Measurements from ENCODE around the gene LRRTM4.

The LRRTM4 gene

GRCh38 chr2:77521931-77522470, at the start of gene LRRTM4:
Gene LRRTM4, minus strand, starts transcription at chr2:77522376.
- no peak for DNase-seq (ENCODE audit: extremely low read depth in 1 of 2, low read depth in 1 of 2)

GRCh38 chr2:77571545-77571944, 49.4 kb upstream of the LRRTM4 start:
- no peak for DNase-seq (ENCODE audit: extremely low read depth in 1 of 2, low read depth in 1 of 2)

- no peak for DNase-seq (ENCODE audit: extremely low read depth in 1 of 2, low read depth in 1 of 2)
Measured at GRCh38 chr2:77567723-77568122, 45.5 kb upstream of the LRRTM4 start.

- DNase-seq (ENCODE audit: extremely low read depth in 1 of 2, low read depth in 1 of 2): no peak
Measured at GRCh38 chr2:77566582-77566981, 44.4 kb upstream of the LRRTM4 start.

- no peak for DNase-seq (ENCODE audit: extremely low read depth in 1 of 2, low read depth in 1 of 2)
Measured at GRCh38 chr2:77566131-77566530, 44.0 kb upstream of the LRRTM4 start.

GRCh38 chr2:77552956-77553355, 30.8 kb upstream of the LRRTM4 start:
- no peak for DNase-seq (ENCODE audit: extremely low read depth in 1 of 2, low read depth in 1 of 2)

- no peak for DNase-seq (ENCODE audit: extremely low read depth in 1 of 2, low read depth in 1 of 2)
Measured at GRCh38 chr2:77538031-77538430, 15.9 kb upstream of the LRRTM4 start.

GRCh38 chr2:77522888-77523287, 712 bp upstream of the LRRTM4 start:
- no peak for DNase-seq (ENCODE audit: extremely low read depth in 1 of 2, low read depth in 1 of 2)

- no peak for DNase-seq (ENCODE audit: extremely low read depth in 1 of 2, low read depth in 1 of 2)
Measured at GRCh38 chr2:77521548-77521891, 656 bp downstream of the LRRTM4 start.

- DNase-seq (ENCODE audit: extremely low read depth in 1 of 2, low read depth in 1 of 2): no peak
Measured at GRCh38 chr2:77520641-77521547, 1.3 kb downstream of the LRRTM4 start.

GRCh38 chr2:77519888-77520506, 2.2 kb downstream of the LRRTM4 start:
- no peak for DNase-seq (ENCODE audit: extremely low read depth in 1 of 2, low read depth in 1 of 2)

- DNase-seq (ENCODE audit: extremely low read depth in 1 of 2, low read depth in 1 of 2): no peak
Measured at GRCh38 chr2:77519164-77519887, 2.9 kb downstream of the LRRTM4 start.

- no peak for DNase-seq (ENCODE audit: extremely low read depth in 1 of 2, low read depth in 1 of 2)
Measured at GRCh38 chr2:77518311-77518710, 3.9 kb downstream of the LRRTM4 start.

GRCh38 chr2:77513191-77513590, 9.0 kb downstream of the LRRTM4 start:
- DNase-seq (ENCODE audit: extremely low read depth in 1 of 2, low read depth in 1 of 2): no peak

- no peak for DNase-seq (ENCODE audit: extremely low read depth in 1 of 2, low read depth in 1 of 2)
Measured at GRCh38 chr2:77512507-77512906, 9.7 kb downstream of the LRRTM4 start.

- no peak for DNase-seq (ENCODE audit: extremely low read depth in 1 of 2, low read depth in 1 of 2)
Measured at GRCh38 chr2:77508511-77508910, 13.7 kb downstream of the LRRTM4 start.

GRCh38 chr2:77507657-77508056, 14.5 kb downstream of the LRRTM4 start:
- no peak for DNase-seq (ENCODE audit: extremely low read depth in 1 of 2, low read depth in 1 of 2)

- DNase-seq (ENCODE audit: extremely low read depth in 1 of 2, low read depth in 1 of 2): no peak
Measured at GRCh38 chr2:77488141-77488540, 34.0 kb downstream of the LRRTM4 start.

GRCh38 chr2:77487074-77487803, 34.9 kb downstream of the LRRTM4 start:
- no peak for DNase-seq (ENCODE audit: extremely low read depth in 1 of 2, low read depth in 1 of 2)

- no peak for DNase-seq (ENCODE audit: extremely low read depth in 1 of 2, low read depth in 1 of 2)
Measured at GRCh38 chr2:77484026-77484425, 38.1 kb downstream of the LRRTM4 start.

GRCh38 chr2:77479895-77480294, 42.3 kb downstream of the LRRTM4 start:
- DNase-seq (ENCODE audit: extremely low read depth in 1 of 2, low read depth in 1 of 2): no peak

Data from stimulated activated CD8-positive, alpha-beta memory T cell treated with anti-CD3 and anti-CD28 coated beads, Interleukin-7, amount 100 ng/mL, for 48 hours (primary cell).